ENCODE data around the gene RNF130.

Gene RNF130

GRCh38 chr5:180072256-180072548 lies 643 bp upstream of the RNF130 start (continued):
- TF ChIP-seq GFI1B (tag by site-specific recombination; IDR thresholded peaks at IDR 0.05) (no peak), ZNF18 (tag by site-specific recombination; IDR thresholded peaks at IDR 0.05) (no peak), ZNF16 (tag by site-specific recombination; IDR thresholded peaks at IDR 0.05; ENCODE audit: low read depth) (0 out of 2 replicates have a peak, but pooled peaks have one; percentile 11), ZNF701 (tag by site-specific recombination; IDR thresholded peaks at IDR 0.05) (no peak), ZNF777 (tag by site-specific recombination; IDR thresholded peaks at IDR 0.05; ENCODE audit: borderline replicate concordance) (no peak), KLF9 (tag by site-specific recombination; IDR thresholded peaks at IDR 0.05; ENCODE audit: low read depth) (no peak), ZNF280D (tag by site-specific recombination; IDR thresholded peaks at IDR 0.05) (no peak), ZNF585B (tag by site-specific recombination; IDR thresholded peaks at IDR 0.05) (no peak), ZNF404 (tag by site-specific recombination; IDR thresholded peaks at IDR 0.05) (no peak), WT1 (tag by site-specific recombination; IDR thresholded peaks at IDR 0.05) (no peak), ZBTB44 (tag by site-specific recombination; IDR thresholded peaks at IDR 0.05) (no peak), SETDB1 (IDR thresholded peaks at IDR 0.05; ENCODE audit: insufficient read length, low read length) (peak; percentile 73), ZBTB20 (tag by site-specific recombination; IDR thresholded peaks at IDR 0.05) (no peak), TCF7L2 (IDR thresholded peaks at IDR 0.05; ENCODE audit: borderline replicate concordance, low read depth, low read length) (no peak), ZNF416 (tag by site-specific recombination; IDR thresholded peaks at IDR 0.05) (no peak), ZBTB1 (tag by site-specific recombination; IDR thresholded peaks at IDR 0.05) (no peak)

- Histone ChIP-seq H3K4me1 (ENCODE audit: control insufficient read depth, insufficient read depth, low read length) (0 out of 2 replicates have a peak, but pooled peaks cover 4% of the 10 kb centered on the region), H3K9me3 (ENCODE audit: control insufficient read depth, insufficient read depth, low read depth, low read length) (no peaks in the 10 kb centered on the region), H3K4me3 (ENCODE audit: low read depth, low read length) (peak overlapping the region; percentile 86), H3K36me3 (ENCODE audit: control insufficient read depth in 2 of 2, insufficient read depth in 1 of 2, low read length in 2 of 2) (no peaks in the 10 kb centered on the region), H3K27ac (ENCODE audit: extremely low read depth, low read depth, low read length) (peak overlapping the region; percentile 66; the same call in 1 of the 2 replicates)
- ChIA-PET CTCF (no interaction called here), POLR2A (interaction anchor here (1.1 kb wide), 1 partner anchor 18 kb away, joined by 3 read pairs; no protein-coding TSS in a partner anchor)
- peak; percentile 14; the same call in 1 of the 2 replicates for TF ChIP-seq ZFHX2 (tag by site-specific recombination; conservative IDR thresholded peaks at IDR 0.05)
- no peak for TF ChIP-seq ZNF48 (tag by site-specific recombination; IDR thresholded peaks at IDR 0.05)
- TF ChIP-seq ZNF580 (tag by site-specific recombination; IDR thresholded peaks at IDR 0.05) = no peak
- TF ChIP-seq ZNF449 (tag by site-specific recombination; IDR thresholded peaks at IDR 0.05) = no peak
- TF ChIP-seq ZNF600 (tag by site-specific recombination; IDR thresholded peaks at IDR 0.05) = peak; percentile 60; the same call in 1 of the 2 replicates
- TF ChIP-seq ZNF704 (tag by site-specific recombination; IDR thresholded peaks at IDR 0.05) = no peak
- no peak for TF ChIP-seq ZBTB10 (tag by site-specific recombination; IDR thresholded peaks at IDR 0.05)
These were observed 616 bp downstream of the RNF130 start for GRCh38 chr5:180070756-180071530.

All from HEK293 (cell line).